ENCODE measurements around the gene MED16.

DNA sequence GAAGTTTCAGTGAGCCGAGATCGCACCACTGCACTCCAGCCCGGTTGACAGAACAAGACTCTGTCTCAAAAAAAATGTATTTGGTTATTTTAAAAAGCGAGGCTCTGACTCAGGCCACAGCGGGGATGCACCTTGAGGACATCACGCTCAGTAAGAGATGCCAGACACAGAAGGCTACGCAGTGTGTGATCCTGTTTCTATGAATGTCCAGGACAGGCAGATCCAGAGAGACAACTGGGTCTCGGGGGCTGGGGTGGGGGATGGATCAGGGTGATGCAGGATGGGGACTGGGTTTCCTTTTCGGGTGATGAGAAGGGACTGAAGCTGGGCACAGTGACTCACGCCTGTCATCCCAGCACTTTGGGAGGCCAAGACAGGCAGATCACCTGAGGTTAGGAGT, 5.4 kb downstream of the MED16 start:
- no peak for TF ChIP-seq GATA2 (IDR thresholded peaks at IDR 0.05; ENCODE audit: low read depth, low read length)
- TF ChIP-seq GATA3 (IDR thresholded peaks at IDR 0.05; ENCODE audit: low read depth, low read length): no peak
